HG02840 (cell line): ENCODE data around the gene PRR33.
"Not testable (repeated sequence)": the region's sequence is repeated elsewhere in the genome, so short reads cannot be mapped to it uniquely, and the experiment has no call there.

Source experiments
- ATAC-seq: cut with Tn5 transposase; IDR thresholded peaks from one replicate; pipeline ENCODE4 v1.9.1; 2021; ENCODE audit warnings: mild to moderate bottlenecking, moderate library complexity, moderate number of reproducible peaks; ENCODE audit not compliant: unreplicated experiment, low FRiP score

Gene PRR33

GRCh38 chr11:1890856-1891830 is 552 bp downstream of the PRR33 start:
- no peak for ATAC-seq

DNA sequence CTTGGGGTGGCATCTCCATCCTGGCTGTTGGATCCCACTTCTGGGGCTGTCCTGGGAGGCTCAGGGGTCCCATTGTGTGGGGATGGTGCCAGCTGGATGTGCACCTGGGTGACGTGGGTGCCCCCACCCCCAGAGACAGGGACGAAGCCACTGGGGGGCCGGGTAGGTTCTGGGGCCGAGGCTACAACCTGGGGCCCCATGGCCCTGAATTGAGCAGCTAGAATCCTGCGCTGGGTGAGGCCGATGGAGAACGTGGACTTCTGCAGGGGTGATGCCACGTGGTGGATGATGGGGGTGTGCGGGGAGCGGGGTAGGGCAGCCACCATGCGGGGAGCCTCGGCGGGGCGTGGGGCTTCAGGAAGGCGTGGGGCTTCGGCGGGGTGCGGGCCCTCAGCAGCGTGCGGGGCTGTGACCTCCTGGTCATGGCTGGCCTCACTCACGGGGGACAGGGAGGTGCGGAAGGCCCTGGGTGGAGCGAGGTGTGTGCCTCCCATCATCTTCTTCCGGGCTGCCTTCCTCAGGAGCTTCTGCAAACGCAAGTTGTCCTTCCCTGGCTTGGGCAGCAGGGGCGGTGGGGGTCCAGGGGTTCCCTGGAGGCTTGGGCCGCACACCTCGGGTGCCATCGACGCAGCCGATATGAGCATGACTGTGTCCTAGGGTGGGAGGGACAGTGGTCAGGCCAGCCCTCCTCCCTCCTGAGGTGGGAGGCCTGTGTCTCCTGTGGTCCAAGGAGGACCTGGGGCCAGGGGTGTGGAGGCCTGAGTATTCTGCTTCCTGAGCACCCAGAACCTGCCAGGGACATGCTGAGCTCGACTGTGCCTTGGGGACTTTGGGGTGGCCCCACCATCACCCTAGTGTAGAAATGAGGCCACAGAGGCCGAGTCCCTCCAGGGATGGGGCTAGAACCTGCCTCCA is 1.5 kb downstream of the PRR33 start:
- ATAC-seq, result no peak

- no peak for ATAC-seq
These were observed 2.3 kb downstream of the PRR33 start for GRCh38 chr11:1889224-1889930.

DNA sequence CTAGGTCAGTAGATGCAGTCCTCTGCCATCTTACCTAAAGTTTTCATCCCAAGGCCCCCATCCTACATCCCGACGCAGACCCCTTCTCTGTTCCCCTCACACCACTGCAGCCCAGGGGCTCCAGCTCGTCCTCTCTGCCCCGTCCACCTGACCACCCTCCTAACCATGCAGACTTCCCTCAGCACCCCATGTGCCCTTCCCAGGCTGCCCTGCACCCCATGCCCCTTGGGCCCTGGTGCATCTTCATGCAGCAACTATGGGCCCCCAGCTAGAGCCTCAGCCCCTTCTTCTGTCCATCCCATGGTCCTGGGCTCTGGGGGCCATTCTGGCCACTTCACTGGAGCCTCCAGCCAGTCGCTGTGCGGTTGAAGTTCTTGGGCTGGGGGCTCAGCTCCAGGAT is 2.9 kb downstream of the PRR33 start:
- ATAC-seq, result no peak

GRCh38 chr11:1888347-1888753 is 3.3 kb downstream of the PRR33 start:
- ATAC-seq, result no peak

GRCh38 chr11:1887451-1888346 is 4.0 kb downstream of the PRR33 start:
- no peak for ATAC-seq

DNA sequence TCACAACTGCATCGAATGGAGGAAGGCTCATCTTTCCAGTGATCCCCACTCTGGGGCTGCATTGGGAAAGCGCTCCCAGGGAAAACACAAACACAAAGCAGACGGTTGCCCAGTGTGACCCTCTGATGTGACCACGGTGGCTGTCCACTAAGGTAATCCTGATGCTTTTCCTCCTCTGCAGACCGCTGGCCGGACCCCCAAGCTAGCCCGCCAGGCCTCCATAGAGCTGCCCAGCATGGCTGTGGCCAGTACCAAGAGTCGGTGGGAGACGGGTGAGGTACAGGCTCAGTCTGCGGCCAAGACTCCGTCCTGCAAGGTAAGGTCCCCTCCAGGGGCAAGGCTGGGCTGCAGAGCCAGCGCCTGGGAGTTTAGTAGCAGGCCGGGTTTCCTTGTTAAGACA is 5.1 kb downstream of the PRR33 start:
- ATAC-seq, result not testable (repeated sequence)

DNA sequence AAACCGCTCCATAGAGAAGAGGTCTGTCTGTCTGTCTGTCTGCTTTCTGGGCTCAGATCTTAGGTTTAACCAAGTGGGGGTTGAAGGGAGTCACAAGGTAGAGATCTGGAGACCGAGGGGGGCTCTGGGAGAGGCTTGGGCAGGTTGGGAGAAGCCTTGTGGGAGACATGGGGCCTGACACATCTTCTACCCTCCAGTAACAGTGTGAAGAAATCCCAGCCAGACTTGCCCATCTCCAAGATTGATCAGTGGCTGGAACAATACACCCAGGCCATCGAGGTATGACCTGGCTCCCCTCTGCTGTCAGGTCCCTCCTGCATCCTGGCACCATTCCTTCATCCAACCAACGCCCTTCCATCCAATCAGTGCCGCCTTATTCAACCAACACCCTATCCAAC is 7.4 kb downstream of the PRR33 start:
- no peak for ATAC-seq

- no peak for ATAC-seq
These were observed 8.1 kb downstream of the PRR33 start for GRCh38 chr11:1883346-1884302.

GRCh38 chr11:1882265-1883238 is 9.1 kb downstream of the PRR33 start:
- no peak for ATAC-seq

DNA sequence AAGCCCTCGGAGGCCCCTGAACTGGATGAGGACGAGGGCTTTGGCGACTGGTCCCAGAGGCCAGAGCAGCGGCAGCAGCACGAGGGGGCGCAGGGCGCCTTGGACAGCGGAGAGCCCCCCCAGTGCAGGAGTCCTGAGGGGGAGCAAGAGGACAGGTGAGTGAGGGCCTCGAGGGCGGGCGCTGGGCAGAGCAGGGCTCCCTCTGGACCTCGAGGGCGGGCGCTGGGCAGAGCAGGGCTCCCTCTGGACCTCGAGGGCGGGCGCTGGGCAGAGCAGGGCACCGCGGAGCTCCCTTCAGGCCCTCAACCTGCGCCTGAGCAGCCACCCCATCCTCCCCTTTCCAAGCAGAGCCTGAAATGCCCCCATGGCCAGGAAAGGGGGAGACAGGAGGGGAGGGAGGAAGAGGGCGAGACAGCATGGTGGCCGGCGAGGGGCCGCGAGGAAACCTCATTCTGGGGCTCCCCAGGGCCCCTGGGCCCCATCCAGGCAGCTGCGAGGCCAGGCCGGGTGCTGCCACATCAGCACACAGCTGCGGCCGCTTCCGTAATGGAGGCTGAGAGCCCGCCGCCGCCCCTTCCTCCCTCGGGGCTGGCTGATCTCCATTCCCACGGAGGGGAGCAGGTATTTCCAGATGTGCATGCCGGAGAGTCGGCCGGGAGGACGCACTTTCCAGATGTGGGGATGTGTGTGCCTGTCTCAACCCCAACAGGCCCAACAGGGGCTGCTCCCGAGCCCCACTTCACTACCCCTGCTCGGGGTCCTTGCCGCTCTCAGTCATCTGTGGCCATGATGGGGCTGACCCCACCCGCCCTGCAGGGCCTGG is 10.0 kb downstream of the PRR33 start:
- ATAC-seq, result no peak

GRCh38 chr11:1880746-1881441 is 10.8 kb downstream of the PRR33 start:
- no peak for ATAC-seq

DNA sequence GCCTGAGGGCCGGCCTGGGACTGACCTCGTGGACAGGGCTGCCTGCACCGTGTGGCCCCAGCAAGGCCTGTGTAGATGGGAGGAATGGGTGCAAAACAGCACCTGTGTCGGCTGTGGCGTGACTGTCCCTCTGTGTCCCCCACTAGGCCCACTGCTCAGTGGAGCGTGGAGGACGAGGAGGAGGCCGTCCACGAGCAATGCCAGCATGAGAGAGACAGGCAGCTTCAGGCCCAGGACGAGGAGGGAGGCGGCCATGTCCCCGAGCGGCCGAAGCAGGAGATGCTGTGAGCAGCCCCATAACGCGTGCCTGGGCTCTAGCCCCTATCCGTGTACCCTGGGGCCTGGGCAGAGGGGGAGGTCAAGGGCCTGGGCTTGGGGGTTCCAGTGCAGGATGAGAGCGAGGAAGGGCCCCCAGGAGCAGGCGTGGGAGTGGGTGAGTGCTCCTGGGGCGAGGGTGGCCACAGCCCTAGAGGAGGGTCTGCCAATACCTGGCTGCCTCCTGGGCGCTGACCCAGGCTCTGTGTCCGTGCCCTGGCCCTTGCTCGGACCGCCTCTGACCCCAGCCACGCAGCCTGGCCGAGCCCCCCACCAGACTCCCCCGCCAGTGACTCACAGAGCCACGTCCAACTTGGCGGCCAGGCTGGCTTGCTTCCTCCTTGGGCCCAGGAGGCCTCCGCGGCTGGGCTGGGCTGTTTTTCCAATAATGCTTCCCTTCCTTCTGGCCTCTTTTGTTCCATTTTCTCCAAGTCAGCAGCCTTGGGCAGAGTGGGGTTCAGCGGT is 11.6 kb downstream of the PRR33 start:
- no peak for ATAC-seq

DNA sequence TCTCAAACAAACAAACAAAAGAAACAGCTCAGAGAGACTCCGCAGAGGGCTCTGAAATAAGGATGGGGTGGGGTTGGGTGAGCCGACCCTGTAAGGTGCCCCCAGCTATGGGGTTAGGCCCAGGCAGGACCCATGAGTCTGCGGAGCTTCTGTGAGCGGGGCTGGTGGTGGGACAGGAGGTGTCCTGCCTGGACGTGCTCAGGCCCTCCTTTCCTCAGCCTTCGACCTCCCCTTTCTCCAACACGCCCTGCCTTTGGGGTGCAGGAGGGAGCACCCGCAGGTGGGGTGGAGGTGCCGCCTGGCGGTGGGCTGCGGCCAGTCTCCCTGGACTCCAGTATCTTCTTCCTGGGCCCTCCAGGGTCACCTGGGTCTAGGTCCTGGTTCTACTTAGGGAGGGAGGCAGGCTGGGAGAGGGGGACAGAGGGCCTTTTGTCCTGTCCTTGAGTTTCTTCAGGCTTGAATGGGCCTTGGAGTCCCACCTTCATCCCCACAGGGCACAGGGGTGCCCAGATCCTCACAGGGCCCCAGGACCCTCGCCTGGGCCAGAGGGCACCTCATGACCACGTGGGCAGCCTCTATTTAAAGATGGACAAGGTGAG is 12.3 kb downstream of the PRR33 start:
- no peak for ATAC-seq
